ENCODE measurements around the gene CCDC7.
"Not testable (repeated sequence)": the region's sequence is repeated elsewhere in the genome, so short reads cannot be mapped to it uniquely, and the experiment has no call there.

- TF ChIP-seq CTCF, POLR2A (IDR thresholded peaks at IDR 0.05): not testable (repeated sequence)
Observed at GRCh38 chr10:32610543-32610942, 164.6 kb downstream of the CCDC7 start.

Measured in adrenal gland (tissue), 5 donors.